Esophagus squamous epithelium (tissue), 5 donors: ENCODE results near the gene ATXN1. TPM values are rescaled to one million over a fixed set of nuclear protein-coding genes. Genes with fewer than 3 reads are reported as not detected.

Experiments
- DNase-seq: peaks from one replicate; lab custom pipeline; 2025; lab: John Stamatoyannopoulos, UW
- H3K27ac ChIP-seq, 4 donors: fragments of 200-600 bp; sonication (generic); one replicate each; pipeline ENCODE4 v1.5.1; 2016 to 2019; ENCODE audit warnings: mild to moderate bottlenecking in 1 of 4
- H3K27me3 ChIP-seq, 4 donors: fragments of 200-600 bp; sonication (generic); 1 replicate in 3 of 4; 2 replicates in 1 of 4; pipeline versions ENCODE4 v1.5.1 to v1.6.0; 2017 to 2021; ENCODE audit warnings: antibody characterized with exemption in 1 of 4
- H3K36me3 ChIP-seq, 3 donors: fragments of 200-600 bp; sonication (generic); one replicate each; pipeline ENCODE4 v1.5.1; 2016 to 2019
- H3K4me1 ChIP-seq, 3 donors: fragments of 200-600 bp; sonication (generic); one replicate each; pipeline ENCODE4 v1.5.1; 2017 to 2019
- H3K4me3 ChIP-seq, 4 donors: fragments of 200-600 bp; sonication (generic); 1 replicate in 3 of 4; 2 replicates in 1 of 4; pipeline ENCODE4 v1.5.1; 2016 to 2019; ENCODE audit warnings: mild to moderate bottlenecking in 2 of 4, moderate library complexity in 1 of 4
- H3K9me3 ChIP-seq, 3 donors: fragments of 200-600 bp; sonication (generic); one replicate each; pipeline ENCODE4 v1.5.1; 2016 to 2019
- CTCF ChIP-seq, 6 experiments: fragments of 450-650 bp in 4 of 6; fragments of 200-600 bp in 2 of 6; sonication (generic) in 2 of 6; IDR thresholded peaks; one replicate each; pipeline ENCODE4 v1.5.1; 2016 to 2019; ENCODE audit warnings: antibody characterized with exemption in 6 of 6, mild to moderate bottlenecking in 4 of 6, moderate library complexity in 4 of 6
- POLR2A ChIP-seq, 4 donors: fragments of 450-650 bp; IDR thresholded peaks; one replicate each; pipeline ENCODE4 v1.6.1; 2017; ENCODE audit warnings: antibody characterized with exemption in 4 of 4, mild to moderate bottlenecking in 4 of 4, moderate library complexity in 3 of 4
- WGBS, 2 donors: methylation state at CpG; one replicate each; pipeline ENCODE4 v1.1.5; 2018; 5-methylcytosine and 5-hydroxymethylcytosine counted together
- intact Hi-C: fragments of 100-400 bp; cut with DNase I; formaldehyde crosslinking; loops from one replicate; pipeline ENCODE4 v1.15.0; 2022
- total RNA-seq, 4 donors: library from RNA; depleted of rRNA; stranded (reverse); fragments of >200 nt; gene quantifications; one replicate each; pipeline ENCODE4 v1.1.0, GENCODE V29; 2016
- donor health status: DM: yes; HTN: yes; CAD: no.

The ATXN1 gene
- total RNA-seq, 4 donors from 2014 or later: 17.5 to 50.5 (median 28.5) TPM

DNA sequence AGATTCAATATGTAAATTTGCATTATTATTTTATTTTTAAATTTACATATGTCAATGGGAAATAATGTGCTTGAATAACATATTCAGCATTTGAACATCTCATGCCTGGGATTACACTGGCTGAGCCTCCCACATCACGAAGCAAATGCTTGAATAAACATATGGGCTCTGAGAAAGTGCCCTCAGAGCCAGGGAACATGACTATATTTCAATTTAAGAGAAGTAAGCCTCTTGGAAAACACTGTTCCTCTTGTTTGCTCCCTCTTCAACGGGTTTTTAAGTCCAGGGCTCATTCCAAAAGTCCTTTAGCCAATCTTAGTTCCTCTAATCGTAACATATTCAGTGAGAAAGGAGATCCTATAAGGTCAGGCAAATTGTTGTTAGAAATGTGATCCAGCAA, 400.9 kb downstream of the ATXN1 start:
- 25 to 45% methylated on average over 3 of the region's 3 CpGs for WGBS, 2 donors

GRCh38 chr6:16359563-16359962, 401.7 kb downstream of the ATXN1 start:
- no peaks in the 10 kb centered on the region for H3K9me3 ChIP-seq
- no peaks in the 10 kb centered on the region for H3K27me3 ChIP-seq
- peaks cover 0 to 6% (median 0%) of the 10 kb centered on the region in 3 donors for H3K36me3 ChIP-seq
- H3K4me1 ChIP-seq: peaks cover 0 to 53% (median 6%) of the 10 kb centered on the region in 3 donors
- TF ChIP-seq CTCF (IDR thresholded peaks at IDR 0.05) (no peak), POLR2A (IDR thresholded peaks at IDR 0.05) (no peak)
- intact Hi-C loops: no loop called here
- DNase-seq: no peak
- H3K27ac ChIP-seq: peak overlapping the region in 1 of 4 donors; percentile 37
- no peak overlapping the region for H3K4me3 ChIP-seq
- 83% methylated on average over 3 to 6 of the region's 6 CpGs for WGBS, 2 donors

More for the DNA sequence above, 400.9 kb downstream of the ATXN1 start:
- peaks cover 0 to 45% (median 2%) of the 10 kb centered on the region in 3 donors for H3K4me1 ChIP-seq
- H3K27me3 ChIP-seq: no peaks in the 10 kb centered on the region
- no peaks in the 10 kb centered on the region for H3K9me3 ChIP-seq
- TF ChIP-seq POLR2A (IDR thresholded peaks at IDR 0.05) (no peak), CTCF (IDR thresholded peaks at IDR 0.05) (no peak)
- H3K4me3 ChIP-seq: no peak overlapping the region
- intact Hi-C loops: no loop called here
- peak overlapping the region in 1 of 4 donors; percentile 51 for H3K27ac ChIP-seq
- H3K36me3 ChIP-seq: peaks cover 0 to 6% (median 0%) of the 10 kb centered on the region in 3 donors
- no peak for DNase-seq

- Histone ChIP-seq H3K4me1 (peaks cover 0 to 53% (median 6%) of the 10 kb centered on the region in 3 donors), H3K9me3 (no peaks in the 10 kb centered on the region), H3K27me3 (no peaks in the 10 kb centered on the region), H3K36me3 (peaks cover 0 to 6% (median 0%) of the 10 kb centered on the region in 3 donors), H3K4me3 (peak overlapping the region in 1 of 4 donors; percentile 44), H3K27ac (peak overlapping the region in 1 of 4 donors; percentile 37)
- intact Hi-C loops: no loop called here
- TF ChIP-seq CTCF (IDR thresholded peaks at IDR 0.05) (no peak), POLR2A (IDR thresholded peaks at IDR 0.05) (no peak)
- 58 to 67% methylated on average over 5 to 6 of the region's 18 CpGs for WGBS, 2 donors
- no peak for DNase-seq
Observed at GRCh38 chr6:16358531-16359138, 402.6 kb downstream of the ATXN1 start.

DNA sequence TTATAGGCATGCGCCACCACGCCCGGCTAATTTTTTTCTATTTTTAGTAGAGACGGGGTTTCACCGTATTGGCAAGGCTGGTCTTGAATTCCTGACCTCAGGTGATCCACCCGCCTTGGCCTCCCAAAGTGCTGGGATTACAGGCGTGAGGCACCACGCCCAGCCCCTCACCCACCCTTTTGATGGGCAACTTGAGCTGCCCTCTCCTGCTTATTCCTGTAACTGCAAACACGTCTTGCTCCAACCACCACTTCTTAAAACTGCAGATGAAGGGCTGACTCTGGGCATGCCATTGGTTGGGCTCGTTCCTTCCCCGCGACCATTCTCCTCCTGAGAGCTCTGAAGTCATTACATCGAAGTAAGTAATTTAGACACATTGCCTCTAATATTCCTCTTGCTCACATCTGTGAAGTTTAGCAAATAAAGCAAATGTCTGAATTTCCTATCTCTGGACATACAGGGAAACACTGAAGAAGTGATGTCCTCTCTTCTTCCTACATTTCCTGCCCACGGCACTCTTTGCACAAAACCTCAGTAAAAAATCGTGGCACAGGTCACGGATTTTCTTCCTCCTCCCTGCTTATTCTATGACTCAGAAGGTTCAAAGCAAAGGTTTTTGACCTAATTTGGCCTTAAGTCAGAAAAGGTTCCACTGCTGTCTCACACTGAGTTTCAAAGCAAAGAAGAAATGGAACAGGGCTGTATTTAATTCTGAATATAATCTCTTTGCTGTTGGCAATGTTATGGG, 405.4 kb downstream of the ATXN1 start:
- no peaks in the 10 kb centered on the region for H3K9me3 ChIP-seq
- peaks cover 0 to 60% (median 10%) of the 10 kb centered on the region in 3 donors for H3K4me1 ChIP-seq
- WGBS, 2 donors: 53% methylated on average over 15 to 16 of the region's 16 CpGs
- no peaks in the 10 kb centered on the region for H3K36me3 ChIP-seq
- H3K27me3 ChIP-seq: no peaks in the 10 kb centered on the region
- no peak for DNase-seq
- intact Hi-C loops: no loop called here
- TF ChIP-seq POLR2A (IDR thresholded peaks at IDR 0.05) (no peak), CTCF (IDR thresholded peaks at IDR 0.05) (peak in 2 of 6 experiments; percentile 11 to 20)
- no peak overlapping the region for H3K4me3 ChIP-seq
- H3K27ac ChIP-seq: peak overlapping the region; percentile 19 to 70 (median 52)

- 48 to 70% methylated on average over 7 to 9 of the region's 9 CpGs for WGBS, 2 donors
- TF ChIP-seq POLR2A (IDR thresholded peaks at IDR 0.05) (no peak), CTCF (IDR thresholded peaks at IDR 0.05) (no peak)
- DNase-seq: no peak
- no peaks in the 10 kb centered on the region for H3K27me3 ChIP-seq
- peak overlapping the region in 3 of 4 donors; percentile 40 to 70 (median 63) for H3K27ac ChIP-seq
- intact Hi-C loops: no loop called here
- H3K9me3 ChIP-seq: no peaks in the 10 kb centered on the region
- H3K4me1 ChIP-seq: peaks cover 0 to 54% (median 10%) of the 10 kb centered on the region in 3 donors
- H3K36me3 ChIP-seq: no peaks in the 10 kb centered on the region
- no peak overlapping the region for H3K4me3 ChIP-seq
Observed at GRCh38 chr6:16355238-16355637, 406.0 kb downstream of the ATXN1 start.
